Esophagus muscularis mucosa (tissue), 4 donors: ENCODE results near the gene RBM15.

Source experiments
- CTCF ChIP-seq, 3 experiments: fragments of 200-600 bp in 2 of 3; fragments of 450-650 bp in 1 of 3; sonication (generic) in 2 of 3; IDR thresholded peaks; one replicate each; pipeline ENCODE4 v1.5.1; 2017 to 2019; ENCODE audit warnings: antibody characterized with exemption in 3 of 3, mild to moderate bottlenecking in 2 of 3, moderate library complexity in 1 of 3
- EP300 ChIP-seq: sonication (generic); formaldehyde crosslinking; IDR thresholded peaks from one replicate; pipeline ENCODE4 v1.6.1; 2017; ENCODE audit warnings: antibody characterized with exemption
- POLR2A ChIP-seq: fragments of 450-650 bp; IDR thresholded peaks from one replicate; pipeline ENCODE4 v1.6.1; 2017; ENCODE audit warnings: antibody characterized with exemption, moderate library complexity, mild to moderate bottlenecking, low read depth
- POLR2AphosphoS5 ChIP-seq, 2 donors: sonication (generic); formaldehyde crosslinking; IDR thresholded peaks; one replicate each; pipeline ENCODE4 v1.6.1; 2017; ENCODE audit warnings: antibody characterized with exemption in 2 of 2

GRCh38 chr1:110341146-110341871, 2.1 kb downstream of the RBM15 start:
- TF ChIP-seq CTCF (IDR thresholded peaks at IDR 0.05), result no peak
- TF ChIP-seq POLR2AphosphoS5 (IDR thresholded peaks at IDR 0.05), result no peak
- no peak for TF ChIP-seq POLR2A
- no peak for TF ChIP-seq EP300
